SH-SY5Y (cell line): ENCODE measurements around the gene FERMT2.

Experiments
- GATA2 ChIP-seq: IDR thresholded peaks from 2 replicates; pipeline ENCODE4 v1.6.1; 2011; ENCODE audit warnings: mild to moderate bottlenecking, low read depth, low read length
- GATA3 ChIP-seq: IDR thresholded peaks from 2 replicates; pipeline ENCODE4 v1.6.1; 2011; ENCODE audit warnings: low read depth, mild to moderate bottlenecking, low read length, moderate library complexity

DNA sequence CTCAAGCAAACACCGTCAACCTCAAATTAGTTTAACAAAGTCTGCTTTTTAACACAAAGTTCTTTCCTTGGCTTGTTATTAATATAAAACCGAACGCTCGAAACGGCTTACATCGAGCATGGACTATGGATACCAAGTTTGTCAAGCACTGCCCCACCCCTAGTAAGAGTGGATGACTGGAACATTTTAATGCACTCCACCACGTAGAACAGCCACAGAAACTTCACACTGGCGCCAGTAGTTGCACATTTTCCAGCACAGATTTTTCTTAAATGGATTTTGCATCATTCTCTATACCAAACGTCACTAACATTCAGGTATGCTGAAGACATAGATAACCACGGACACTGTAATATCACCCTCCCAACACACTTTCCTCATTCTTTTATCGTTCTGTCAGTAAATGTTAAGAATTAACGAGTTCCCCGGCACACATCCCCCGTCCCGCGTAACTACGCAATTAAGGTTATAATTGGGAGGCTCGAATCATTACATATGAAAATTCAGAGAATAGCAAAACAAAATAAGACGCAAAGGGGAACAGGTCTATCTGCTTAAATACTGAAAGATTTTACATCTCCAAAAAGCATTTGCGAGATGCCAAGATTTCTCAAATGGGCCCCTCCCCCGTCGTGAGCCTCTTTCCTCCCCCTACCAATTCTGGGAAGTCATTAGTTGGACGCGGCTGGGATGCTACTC is 990 bp downstream of the FERMT2 start:
- TF ChIP-seq GATA2, result no peak
- no peak for TF ChIP-seq GATA3
